AML-193 (cell line): Measurements from ENCODE around the gene GNB1L.
"Not testable (repeated sequence)": the region's sequence is repeated elsewhere in the genome, so short reads cannot be mapped to it uniquely, and the experiment has no call there.

Experiments used
- DNase-seq, 2 experiments: peaks; one replicate each; lab custom pipeline; 2025; lab: John Stamatoyannopoulos, UW

The GNB1L gene

DNA sequence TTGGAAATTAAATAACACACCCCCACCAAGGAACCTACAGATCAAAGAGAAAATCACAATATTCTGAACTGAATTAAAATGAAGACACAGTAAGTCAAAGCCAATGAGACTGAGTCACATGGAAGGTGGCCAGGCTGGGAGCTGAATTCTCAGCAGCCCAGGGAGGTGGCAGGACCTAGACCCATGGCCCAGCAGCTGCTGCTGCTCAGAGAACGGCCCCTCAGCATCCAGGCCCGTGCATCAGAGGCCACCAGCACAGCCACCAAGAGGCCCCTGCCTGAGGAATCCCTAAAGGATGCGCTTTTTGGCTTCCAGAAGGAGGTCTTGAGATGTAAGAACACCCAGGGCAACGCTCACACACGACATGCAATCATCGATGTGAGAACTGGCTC is 59.1 kb downstream of the GNB1L start:
- no peak for DNase-seq

DNA sequence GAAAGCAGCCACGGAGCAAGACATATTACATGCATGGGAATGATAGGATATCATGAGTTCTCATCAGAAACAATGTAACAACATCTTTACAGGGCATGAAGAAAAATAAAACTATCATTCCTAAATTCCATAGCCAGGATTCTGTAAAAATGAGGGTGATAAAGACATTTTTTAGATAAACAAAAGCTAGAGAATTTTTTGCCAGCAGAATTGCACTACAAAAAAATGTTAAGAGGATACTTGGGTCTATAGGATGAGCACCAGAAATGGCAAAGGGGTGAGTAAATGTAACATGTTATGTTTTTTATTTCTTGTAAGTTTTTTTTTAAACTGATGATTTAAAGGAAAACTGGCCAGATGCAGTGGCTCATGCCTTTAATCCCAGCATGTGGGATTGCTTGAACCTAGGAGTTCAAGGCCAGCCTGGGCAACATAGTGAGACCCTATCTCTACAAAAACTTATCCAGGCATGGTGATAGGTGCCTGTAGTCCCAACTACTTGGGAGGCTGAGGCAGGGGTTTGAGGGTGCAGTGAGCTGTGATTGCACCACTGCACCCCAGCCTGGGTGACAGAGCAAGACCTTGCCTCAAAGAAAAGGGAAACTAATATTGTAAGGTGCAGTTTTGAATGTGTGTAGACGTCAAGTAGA is 60.9 kb downstream of the GNB1L start:
- DNase-seq, result no peak

DNA sequence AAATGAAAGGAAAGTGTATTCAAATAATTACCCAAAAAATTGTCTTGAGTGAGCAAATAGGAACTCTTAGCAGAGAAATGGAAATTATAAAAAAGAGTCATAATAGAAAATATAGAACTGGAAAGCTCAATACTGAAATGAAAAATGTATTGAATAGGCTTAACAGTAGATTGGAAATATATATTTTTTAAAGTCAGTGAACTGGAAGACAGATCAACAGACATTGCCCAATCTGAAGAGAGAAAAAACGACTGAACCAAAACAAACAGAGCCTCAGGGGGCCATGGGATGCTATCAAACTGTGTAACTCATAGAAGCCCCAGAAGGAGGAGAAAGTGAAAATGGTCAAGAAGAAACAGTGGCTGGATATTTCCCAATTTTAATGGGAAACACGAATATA is 61.5 kb downstream of the GNB1L start:
- DNase-seq, result no peak

DNA sequence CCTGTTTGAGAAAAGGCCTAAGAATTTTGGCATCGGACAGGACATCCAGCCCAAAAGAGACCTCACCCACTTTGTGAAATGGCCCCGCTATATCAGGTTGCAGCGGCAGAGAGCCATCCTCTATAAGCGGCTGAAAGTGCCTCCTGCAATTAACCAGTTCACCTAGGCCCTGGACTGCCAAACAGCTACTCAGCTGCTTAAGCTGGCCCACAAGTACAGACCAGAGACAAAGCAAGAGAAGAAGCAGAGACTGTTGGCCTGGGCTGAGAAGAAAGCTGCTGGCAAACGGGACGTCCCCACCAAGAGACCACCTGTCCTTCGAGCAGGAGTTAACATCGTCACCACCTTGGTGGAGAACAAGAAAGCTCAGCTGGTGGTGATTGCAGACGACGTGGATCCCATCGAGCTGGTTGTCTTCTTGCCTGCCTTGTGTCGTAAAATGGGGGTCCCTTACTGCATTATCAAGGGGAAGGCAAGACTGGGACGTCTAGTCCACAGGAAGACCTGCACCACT is 62.2 kb downstream of the GNB1L start:
- DNase-seq, result not testable (repeated sequence)

DNA sequence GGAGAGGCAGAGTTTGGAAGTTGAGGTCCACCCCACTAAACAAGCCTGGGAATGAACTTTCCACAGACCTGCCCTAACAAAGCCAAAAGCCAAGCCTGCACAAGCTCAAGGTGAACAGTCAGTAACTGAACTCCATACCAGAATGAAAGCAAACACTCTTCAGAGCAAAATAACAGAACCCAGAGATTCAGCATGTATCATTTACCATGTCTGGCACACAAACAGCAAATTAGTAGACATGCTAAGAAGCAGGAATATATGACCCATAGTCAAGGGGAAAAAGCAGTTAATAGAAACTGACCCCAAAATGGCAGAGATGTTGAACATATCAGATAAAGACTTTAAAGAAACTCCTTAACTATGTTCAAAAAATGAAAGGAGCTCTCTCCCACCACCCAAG is 62.8 kb downstream of the GNB1L start:
- DNase-seq, result no peak

DNA sequence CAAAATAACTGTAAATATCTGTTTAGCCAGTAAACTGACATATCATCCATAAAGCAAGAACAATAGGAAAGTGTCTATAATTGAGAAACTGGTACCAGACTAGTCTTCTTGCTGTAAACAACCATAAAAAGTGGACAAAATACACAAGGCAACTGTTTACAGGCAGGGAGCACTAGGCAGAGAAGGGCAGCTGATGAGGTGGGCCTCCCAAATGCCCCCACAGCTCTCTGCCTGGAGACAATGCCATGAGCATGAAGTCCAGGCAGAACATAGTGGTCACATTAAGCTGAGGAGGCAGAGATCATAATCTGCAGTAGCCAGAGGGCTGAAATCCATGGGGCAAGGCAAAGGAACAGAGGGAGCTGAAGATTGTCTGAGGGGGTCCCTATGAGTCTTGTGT is 63.4 kb downstream of the GNB1L start:
- no peak for DNase-seq

DNA sequence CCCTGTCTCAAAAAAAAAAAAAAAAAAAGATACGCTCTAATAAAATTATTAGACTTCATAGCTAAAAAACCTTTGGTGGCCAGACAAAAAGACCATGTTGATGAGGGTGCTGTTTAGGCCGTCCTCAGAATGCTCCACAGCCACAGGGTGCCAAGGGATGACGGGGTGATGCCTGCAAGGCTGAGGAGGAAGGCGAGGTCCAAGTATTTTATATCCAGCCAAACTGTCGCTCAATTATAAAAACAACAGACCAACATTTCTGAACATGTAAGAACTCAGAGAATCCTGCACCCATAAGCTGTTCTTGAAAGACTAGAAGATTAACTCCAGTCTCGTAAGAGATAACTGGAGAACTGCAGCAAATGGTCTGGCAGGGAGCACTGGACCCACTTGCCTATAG is 64.8 kb downstream of the GNB1L start:
- no peak for DNase-seq

DNA sequence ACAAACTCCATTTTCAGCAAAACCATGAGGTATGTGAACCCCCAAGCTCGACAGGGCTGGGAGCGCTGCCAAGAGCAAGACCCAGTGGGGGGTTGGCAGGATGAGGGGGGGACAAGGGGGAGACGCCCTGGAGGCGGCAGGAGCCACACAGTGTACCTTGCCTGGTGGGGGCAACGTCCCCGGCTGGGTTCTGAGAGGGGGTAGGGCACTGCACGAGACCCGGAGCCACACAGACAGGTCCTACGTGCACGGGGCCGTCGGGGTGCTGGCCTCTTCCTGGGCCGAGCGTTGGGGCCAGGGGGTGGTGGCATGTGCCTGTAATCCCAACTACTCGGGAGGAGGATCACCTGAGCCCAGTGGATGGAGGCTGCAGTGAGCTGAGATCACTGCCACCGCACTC is 65.3 kb downstream of the GNB1L start:
- no peak for DNase-seq

DNA sequence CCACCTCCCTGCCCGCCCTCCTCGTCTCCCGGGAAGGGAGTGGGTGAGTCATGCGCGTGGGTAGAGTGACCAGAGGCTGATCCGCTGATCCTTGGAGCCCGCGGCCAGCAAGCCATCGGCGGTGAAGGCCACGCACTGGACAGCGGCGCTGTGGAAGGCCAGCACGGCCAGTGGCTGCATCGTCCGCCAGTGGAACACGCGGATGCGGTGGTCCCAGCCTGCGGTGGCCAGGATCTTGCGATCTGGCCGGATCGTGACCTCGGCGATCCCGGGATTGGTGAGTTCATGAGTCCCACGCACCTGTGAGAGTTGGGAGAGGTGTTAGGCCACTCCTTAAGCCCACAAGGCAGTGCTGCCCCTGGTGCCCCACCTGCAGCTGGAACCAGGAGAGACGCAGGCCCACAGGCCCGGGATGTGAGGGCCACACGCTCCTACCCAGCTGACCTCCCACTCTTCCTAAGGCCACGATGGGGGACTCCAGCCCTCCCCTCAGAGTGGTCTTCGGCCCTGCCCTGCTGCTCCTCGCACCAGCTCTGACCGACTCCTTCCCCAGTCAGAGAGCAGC is 65.9 kb downstream of the GNB1L start:
- DNase-seq, result no peak

DNA sequence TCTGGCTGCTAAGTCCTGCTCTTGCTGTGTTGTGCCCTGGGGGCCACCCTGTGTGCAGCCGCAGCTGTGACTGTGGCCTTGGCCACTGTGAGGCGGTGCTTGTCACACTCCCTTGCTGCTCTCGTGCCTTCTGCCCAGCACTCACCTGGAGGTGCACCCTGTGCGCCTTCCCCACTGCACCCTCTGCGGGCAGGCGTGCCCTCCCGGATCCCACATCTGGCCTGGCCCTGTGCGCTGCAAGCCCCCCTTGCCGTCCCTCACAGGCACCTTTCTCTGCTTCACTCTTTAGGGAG is 66.9 kb downstream of the GNB1L start:
- no peak for DNase-seq

DNA sequence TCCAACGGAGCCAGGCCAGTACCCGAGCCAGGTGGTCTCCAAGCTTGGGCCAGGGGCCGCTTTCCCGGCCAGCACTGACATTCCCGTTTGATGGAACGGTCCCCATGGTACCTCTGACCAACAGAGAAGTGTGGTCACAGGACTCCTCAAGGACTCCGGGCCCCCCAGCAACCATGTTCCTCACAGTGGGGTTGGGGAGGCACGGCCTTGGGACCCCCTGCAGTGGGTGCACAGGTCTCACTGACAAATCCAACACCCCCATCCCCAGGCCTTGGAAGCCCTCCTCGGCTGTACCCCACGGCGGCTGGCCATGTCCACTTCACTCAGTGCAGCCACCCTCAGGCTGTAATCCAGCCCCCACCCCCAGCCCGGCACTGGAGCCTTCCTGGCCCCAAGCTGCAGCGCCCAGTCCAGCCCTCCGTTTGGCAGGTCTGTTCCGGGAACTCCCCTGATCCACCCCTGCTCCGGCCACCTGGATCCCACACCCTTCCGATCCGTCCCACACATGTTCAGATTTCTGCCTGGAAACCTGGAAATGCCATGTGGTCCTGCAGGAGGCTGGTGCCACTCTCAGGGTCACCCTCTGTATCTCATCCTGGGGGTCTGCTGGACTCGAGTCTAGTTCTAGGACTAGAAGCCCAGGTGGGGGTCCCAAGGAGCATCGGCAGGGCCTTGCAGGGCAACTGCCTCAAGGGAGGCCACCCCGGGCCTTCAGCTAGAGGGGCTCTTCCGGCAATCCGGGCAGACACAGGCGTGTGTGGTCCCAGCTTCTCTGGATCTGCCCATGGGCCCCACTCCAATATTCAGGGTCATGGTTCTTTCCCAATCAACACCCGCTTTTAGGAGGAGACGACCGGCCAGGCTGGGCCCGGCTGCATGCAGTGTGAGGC is 67.5 kb downstream of the GNB1L start:
- no peak for DNase-seq

DNA sequence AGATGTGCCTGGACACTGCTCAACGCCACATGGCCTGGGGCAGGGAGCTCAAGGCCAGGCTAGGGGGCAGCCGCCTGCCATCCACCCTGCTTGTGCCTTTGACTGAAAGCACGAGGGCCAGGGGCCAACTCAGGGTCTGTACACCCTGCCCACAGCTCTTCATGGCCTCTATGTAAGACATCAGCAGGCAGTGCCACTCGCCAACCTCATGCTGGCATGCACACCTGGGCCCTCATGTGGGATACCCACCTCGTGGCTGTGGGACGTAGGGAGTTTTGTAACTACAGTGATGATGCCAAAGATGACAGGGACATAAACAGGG is 68.4 kb downstream of the GNB1L start:
- no peak for DNase-seq

DNA sequence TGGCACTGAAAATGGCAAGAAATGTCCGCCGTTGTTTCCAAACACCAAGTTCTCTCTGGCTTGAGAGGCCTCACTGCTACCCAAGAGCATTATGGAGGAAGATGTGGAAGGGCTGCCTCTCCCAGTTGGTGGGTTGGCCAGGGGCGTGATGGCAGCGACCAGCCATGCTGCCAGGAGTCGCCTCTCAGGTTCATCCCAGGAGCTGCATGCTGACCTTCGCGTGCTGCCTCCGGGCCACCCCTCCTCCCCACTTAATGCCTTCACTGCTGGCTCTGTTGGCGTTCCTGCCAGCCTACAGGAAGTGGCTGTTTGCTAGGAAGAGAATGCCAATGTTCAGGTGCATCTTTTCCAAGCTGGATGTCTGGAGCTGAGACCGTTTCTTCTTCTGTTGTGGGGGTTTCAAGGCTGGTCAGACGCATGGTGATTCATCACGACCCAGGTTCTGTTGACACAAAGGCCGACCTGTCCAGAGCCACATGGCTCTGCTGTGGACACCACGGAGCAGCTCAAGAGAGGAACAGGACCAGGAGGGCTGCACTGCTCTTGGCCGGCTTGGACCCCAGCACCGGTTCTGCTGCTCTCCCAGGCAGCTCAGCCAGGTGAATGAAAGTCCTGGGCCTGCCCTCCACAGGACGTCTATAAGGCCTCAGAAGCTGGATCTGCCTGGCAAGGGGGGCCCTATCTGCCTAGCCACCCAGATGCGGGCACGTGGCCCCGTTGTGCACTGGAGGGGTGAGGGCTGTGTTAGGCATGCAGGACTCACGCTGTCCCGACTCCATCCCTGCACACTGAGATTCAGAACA is 69.0 kb downstream of the GNB1L start:
- DNase-seq, result no peak

DNA sequence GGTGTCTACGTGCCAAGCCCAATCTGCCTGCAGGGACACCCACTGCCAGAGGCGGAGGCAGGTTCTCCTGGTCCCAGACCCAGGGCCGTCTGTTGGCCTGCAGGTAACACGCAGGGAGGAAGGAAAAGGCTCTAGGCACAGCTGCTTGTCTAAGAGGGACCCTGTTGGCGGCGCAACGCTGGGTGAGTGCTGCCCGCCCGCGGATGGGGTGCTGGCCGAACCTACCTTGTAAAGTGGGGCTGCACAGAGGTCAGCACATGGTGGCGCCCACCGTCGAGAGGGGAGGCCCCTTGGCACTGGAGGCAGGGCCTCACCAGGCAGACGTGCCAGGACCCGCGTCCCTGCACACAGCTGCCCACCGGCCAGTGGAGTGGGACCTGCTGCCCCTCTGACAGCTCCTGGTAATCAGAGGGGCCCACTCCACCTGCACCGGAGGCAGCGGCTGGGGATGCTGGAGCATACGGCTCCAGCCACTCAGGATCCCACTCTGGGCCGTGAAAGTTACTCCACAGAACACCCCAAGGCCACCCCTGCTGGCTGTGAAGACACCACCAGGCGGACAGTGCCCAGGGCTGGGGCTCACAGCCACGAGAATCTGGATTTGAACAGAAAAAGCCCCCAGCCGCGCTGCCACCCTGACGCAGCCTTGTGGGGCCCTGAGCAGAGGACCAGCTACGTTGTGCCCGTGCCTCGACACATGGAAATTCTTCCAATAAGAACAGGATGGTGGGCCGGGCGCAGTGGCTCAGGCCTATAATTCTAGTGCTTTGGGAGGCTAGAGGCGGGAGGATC is 70.1 kb downstream of the GNB1L start:
- DNase-seq, result no peak

DNA sequence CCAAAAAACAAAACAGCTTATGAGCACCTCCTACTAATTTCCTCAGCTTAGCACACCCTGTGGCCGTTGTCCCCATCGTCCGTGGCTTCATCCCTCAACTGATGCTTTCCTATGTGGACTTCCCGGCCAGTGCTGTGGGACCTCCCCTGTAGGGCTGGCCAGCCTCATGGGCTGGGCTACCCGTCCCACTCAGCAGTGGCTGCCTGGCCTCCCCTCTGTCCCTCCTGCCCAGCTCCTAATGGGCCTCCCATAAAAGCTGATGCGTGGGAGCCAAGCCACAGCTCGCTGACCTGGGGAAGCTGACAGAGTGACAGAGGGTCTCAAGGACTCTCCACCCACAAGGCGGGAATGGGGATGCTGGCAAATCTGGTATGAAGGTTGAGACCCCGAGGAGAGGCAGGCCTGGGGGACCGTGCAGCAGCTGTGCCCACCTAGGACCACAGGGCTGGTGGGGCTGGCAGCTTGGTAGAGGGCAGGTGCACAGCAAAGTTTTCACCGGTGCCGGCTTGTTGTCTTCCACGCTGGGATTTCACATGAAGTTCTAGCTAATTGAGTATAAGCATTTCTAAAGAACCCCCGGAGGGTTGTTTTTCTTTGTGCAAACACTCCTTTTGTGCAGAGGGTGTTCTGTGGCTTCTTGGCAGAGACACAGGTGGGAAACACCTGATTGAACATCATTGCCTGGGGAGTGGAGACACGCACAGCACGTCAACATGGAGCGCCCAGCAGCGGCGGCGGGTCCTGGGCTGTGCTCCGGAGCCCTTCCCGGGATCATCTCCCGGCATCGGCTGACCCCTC is 70.9 kb downstream of the GNB1L start:
- DNase-seq, result no peak

DNA sequence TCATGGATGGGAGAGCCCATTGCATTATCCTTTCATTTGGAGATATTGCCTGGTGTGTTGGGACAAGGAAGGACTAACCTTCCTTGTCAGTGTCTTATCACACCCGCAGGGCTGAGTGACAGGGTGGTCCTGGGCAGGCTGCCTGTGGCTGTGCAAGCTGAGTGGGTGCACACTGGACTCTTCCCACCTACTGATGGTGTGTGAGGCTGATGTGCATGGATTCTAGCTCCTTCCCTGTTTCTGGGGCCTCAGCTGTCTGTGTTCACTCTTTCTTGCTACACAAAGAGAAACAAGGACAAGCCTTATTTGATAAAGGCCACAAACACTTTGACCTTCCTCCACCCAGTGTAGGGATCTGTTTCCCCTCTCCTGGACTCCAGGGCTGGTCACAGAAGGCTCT is 72.1 kb downstream of the GNB1L start:
- no peak for DNase-seq

DNA sequence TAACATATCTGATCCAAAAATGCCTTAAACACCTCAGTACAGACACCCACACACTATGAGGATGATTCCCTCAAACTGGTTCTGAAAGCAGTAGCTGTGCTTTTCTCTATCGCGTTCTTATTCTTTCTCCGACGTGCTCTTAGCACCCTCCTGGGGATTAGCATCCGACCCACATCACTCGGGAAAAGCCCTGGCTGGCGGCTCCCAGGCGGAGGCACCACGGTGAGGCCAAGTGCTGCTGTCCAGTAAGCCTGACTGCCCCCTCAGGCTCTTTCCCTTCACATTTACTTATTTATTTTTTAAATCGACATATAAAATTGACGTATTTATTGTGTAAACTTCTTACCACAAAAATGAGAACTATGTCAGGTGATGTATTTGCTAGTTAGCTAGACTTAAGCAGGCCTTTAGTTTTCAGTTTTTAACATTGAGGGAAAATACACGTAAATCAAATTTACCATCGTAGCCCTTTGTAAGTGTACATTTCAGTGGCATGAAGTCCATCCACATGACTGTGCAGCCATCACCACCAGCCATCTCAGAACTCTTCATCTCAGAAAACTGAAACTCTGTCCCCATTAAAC is 74.9 kb downstream of the GNB1L start:
- no peak for DNase-seq

DNA sequence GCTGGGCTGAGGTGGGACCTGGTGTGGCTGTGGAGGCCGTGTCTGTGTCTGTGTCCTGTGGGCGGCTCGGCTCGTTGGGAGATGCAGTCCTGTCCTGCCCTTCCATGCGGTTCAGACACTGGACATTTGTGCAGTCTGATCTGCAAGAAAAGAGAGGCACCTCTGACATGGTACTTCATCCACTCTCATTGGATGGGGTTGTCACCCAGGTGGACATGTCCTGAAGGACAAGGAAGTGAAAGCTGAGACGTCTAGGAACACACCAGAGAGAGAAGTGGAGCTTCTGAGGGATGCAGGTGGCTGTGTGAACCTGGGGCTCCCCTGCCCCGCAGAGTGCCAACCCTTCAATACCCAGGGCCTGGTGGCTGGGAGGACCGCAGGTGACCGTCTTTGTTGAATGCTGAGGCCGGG is 75.7 kb downstream of the GNB1L start:
- DNase-seq, result no peak

DNA sequence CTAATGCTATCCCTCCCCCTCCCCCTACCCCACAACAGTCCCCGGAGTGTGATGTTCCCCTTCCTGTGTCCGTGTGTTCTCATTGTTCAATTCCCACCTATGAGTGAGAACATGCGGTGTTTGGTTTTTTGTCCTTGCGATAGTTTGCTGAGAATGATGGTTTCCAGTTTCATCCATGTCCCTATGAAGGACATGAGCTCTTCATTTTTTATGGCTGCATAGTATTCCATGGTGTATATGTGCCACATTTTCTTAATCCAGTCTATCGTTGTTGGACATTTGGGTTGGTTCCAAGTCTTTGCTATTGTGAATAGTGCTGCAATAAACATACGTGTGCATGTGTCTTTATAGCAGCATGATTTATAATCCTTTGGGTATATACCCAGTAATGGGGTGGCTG is 77.5 kb downstream of the GNB1L start:
- not testable (repeated sequence) for DNase-seq

DNA sequence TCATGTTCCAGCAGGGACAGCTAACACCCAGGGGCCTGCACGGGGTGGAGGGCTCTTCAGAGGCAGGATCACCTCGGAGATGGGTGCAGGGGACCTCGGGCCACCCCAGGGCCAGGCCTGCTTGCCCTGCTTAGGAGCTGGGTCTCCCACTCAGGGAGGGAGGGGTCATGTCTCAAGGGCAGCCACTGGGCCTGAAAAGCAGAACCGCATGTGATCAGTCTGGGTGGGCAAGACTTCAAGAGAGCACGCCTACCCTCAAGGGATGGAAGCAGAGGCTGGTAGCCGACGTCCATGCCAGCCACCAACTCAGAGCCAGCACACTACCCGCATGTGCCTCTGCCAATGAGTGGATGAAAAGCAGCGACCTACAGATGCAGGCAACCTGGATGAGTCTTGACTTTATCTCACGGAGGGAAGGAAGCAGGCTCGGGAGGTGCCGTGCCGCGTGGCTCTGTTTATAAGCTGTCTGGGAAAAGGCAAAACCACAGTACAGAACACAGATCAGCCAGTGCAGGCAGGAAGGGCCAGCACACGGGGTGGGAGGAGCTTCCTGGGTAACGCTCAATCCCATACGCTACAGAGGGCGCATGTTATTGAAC is 78.1 kb downstream of the GNB1L start:
- no peak for DNase-seq
